Epithelial cell of proximal tubule (primary cell): ENCODE results near the gene UBR3. TPM values are rescaled to one million over a fixed set of nuclear protein-coding genes. Genes with fewer than 3 reads are reported as not detected.

ENCODE experiments used
- DNase-seq: peaks from one replicate; pipeline ENCODE4 v3.0.0-alpha.2; 2011; ENCODE audit warnings: low read depth
- H3K4me3 ChIP-seq: 2 replicates; pipeline ENCODE4 v1.5.1; 2011; ENCODE audit warnings: low read depth, mild to moderate bottlenecking, low read length
- total RNA-seq: library from RNA; depleted of rRNA; stranded (reverse); fragments of >200 nt; gene quantifications from 2 replicates; pipeline ENCODE4 v1.2.3, GENCODE V29; 2015
- TF ChIP-seq, protein P1 (sequence below): conservative IDR thresholded peaks from 2 replicates; pipeline ENCODE4 v1.5.1; 2012; ENCODE audit warnings: low read depth, mild to moderate bottlenecking, low read length

UBR3 gene
- total RNA-seq, 1 donor from 2014 or later: 10.7 TPM

DNA sequence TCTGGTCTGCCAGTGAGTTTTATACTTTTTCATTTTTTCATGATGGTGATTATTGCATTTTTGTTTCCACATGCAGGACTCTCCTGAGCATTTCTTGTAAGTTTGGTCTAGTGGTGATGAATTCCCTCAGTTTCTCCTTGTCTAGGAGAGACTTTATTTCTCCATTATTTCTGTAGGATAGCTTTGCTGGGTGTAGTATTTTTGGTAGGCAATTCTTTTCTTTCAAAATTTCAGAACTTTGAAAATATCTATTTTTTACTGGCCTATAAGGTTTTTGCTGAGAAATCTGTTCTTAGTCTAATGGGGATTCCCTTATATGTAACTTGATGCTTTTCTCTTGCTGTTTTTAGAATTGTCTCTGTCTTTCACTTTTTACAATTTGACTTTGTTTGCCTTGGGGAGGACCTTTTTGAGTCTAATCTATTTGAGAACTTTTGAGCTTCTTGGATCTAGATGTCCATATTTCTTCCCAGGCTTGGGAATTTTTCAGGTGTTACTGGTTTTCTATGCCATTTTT, 149.1 kb downstream of the UBR3 start:
- DNase-seq: no peak
- H3K4me3 ChIP-seq: no peak overlapping the region
- TF ChIP-seq, protein P1, sequence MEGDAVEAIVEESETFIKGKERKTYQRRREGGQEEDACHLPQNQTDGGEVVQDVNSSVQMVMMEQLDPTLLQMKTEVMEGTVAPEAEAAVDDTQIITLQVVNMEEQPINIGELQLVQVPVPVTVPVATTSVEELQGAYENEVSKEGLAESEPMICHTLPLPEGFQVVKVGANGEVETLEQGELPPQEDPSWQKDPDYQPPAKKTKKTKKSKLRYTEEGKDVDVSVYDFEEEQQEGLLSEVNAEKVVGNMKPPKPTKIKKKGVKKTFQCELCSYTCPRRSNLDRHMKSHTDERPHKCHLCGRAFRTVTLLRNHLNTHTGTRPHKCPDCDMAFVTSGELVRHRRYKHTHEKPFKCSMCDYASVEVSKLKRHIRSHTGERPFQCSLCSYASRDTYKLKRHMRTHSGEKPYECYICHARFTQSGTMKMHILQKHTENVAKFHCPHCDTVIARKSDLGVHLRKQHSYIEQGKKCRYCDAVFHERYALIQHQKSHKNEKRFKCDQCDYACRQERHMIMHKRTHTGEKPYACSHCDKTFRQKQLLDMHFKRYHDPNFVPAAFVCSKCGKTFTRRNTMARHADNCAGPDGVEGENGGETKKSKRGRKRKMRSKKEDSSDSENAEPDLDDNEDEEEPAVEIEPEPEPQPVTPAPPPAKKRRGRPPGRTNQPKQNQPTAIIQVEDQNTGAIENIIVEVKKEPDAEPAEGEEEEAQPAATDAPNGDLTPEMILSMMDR: no peak

DNA sequence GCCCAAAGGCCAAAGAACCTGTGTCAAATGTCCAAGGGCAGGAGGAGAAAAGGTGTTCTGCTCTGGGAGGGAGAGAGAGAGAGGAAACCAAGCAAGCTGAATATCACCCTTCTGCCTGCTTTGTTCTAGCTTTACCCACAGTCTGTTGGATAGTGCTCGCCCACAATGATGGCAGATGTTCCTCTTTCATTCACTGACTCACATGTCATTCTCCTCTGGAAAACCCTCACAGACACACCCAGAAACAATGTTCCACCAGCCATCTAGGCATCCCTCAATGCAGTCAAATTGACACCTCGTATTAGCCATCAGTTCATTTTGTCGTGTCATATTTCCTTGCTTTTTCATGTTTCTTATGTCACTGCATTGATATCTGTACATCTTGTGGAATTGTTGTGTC, 150.3 kb downstream of the UBR3 start:
- DNase-seq: no peak
- TF ChIP-seq, protein P1: no peak
- no peak overlapping the region for H3K4me3 ChIP-seq

DNA sequence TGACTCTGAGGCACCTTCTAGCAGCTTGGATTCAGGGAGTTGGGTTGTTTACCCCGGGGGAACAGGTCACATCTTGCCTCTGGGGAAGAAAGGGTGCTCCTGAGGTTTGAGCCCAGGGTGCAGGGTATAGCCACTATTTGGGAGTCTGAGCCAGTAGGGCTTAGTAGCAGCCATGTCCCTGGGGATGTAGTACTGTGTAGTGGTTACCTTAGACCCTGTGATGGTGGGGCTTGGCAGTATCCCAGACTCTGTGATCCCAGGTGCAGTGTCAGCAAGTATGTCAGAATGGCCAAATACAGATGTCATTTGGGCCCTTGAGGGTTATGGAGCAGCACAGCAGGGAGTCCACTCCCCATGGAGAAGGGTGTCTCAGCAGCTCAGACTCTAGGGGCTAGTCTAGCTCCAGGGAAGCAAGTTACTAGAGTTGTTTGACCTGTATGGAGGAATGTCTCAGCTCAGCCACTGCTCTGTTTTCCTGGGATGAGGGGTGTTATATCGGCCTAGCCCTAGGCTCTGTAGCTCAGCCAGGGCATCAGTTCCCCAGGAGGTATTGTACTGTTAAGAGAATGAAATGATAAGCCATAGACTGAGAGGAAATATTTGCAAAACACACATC, 151.3 kb downstream of the UBR3 start:
- no peak overlapping the region for H3K4me3 ChIP-seq
- TF ChIP-seq, protein P1: no peak
- DNase-seq: no peak

DNA sequence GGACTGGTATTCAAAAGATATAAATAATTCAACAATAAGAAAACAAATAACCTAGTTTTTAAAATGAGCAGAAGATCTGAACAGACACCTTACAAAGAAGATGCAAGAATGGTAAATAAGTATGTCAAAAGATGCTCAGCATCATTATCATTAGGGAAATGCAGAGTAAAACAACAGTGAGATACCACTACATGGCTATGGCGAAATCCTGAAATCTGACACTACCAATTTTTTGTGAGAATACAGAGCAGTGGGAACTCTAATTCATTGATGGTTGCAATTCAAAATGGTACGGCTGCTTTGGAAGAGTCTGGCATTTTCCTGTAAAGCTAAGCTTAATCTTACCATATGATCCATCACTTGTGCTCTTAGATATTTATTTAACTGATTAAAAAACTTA, 151.8 kb downstream of the UBR3 start:
- no peak overlapping the region for H3K4me3 ChIP-seq
- TF ChIP-seq, protein P1: no peak
- DNase-seq: no peak

DNA sequence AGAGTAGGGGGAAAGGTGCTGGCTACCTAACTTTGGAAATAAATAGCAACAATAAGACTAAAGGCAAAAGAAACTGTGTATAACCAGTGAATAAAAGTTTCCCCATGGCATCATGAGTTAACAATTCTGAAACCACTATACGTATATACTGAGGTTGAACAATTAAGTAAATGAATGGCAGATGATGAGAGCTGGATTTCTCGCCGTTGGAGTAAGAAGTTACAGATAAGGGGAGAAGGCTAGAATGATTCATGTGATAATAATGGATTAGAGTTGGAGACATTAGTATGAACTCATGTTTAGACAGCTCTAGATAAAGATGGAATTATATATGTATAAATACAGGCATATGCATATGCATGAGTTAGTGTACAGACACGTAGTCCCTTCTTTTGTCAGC, 152.7 kb downstream of the UBR3 start:
- no peak for DNase-seq
- H3K4me3 ChIP-seq: no peak overlapping the region
- TF ChIP-seq, protein P1: no peak

DNA sequence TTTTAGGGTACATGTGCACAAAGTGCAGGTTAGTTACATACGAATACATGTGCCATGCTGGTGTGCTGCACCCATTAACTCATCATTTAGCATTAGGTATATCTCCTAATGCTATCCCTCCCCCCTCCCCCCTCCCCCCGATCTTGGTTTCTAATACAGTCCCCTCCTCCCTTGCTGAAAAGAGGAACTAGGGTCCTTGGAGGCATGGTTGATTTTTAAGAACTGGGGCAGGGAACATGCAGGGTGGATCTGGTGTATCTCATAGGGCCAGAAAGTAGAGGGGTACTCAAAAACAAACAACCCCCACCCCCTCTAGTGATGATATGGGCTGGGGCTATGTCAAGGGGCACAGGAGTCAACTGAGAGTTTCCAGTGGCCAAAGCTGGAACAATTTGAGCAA, 153.4 kb downstream of the UBR3 start:
- H3K4me3 ChIP-seq: no peak overlapping the region
- TF ChIP-seq, protein P1: no peak
- no peak for DNase-seq

DNA sequence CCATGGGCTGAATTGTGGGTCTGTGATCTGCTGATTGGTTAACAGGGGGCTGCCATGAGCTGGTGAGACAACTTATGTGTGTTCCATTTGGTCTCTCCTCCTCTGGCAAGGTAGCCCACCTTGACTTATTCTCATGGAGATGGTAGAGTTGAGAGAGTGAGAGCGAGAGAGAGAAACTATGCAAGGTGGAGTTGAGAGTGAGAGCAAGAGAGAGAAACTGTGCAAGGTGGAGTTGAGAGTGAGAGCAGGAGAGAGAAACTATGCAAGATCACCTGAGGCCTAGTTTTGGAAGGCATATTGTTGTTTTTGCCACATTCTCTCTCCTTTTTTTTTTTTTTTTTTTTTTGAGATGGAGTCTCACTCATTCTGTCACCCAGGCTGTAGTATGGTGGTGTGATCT, 155.7 kb downstream of the UBR3 start:
- TF ChIP-seq, protein P1: no peak
- no peak overlapping the region for H3K4me3 ChIP-seq
- no peak for DNase-seq
